ENCODE measurements around the gene GOLGA8O.
"Not testable (repeated sequence)": the region's sequence is repeated elsewhere in the genome, so short reads cannot be mapped to it uniquely, and the experiment has no call there.

GOLGA8O gene

GRCh38 chr15:32455534-32455933 is at the start of gene GOLGA8O:
TSS of gene GOLGA8O (minus strand) at chr15:32455634. CDS start at chr15:32455536, 98 bp downstream.
- DNase-seq: not testable (repeated sequence)

GRCh38 chr15:32504152-32504811 is 48.8 kb upstream of the GOLGA8O start:
- DNase-seq: not testable (repeated sequence)

- DNase-seq: not testable (repeated sequence)
Observed at GRCh38 chr15:32502946-32503345, 47.5 kb upstream of the GOLGA8O start.

GRCh38 chr15:32492768-32493167 is 37.3 kb upstream of the GOLGA8O start:
- not testable (repeated sequence) for DNase-seq

GRCh38 chr15:32486474-32486873 is 31.0 kb upstream of the GOLGA8O start:
- DNase-seq: not testable (repeated sequence)

GRCh38 chr15:32483377-32483776 is 27.9 kb upstream of the GOLGA8O start:
- DNase-seq: not testable (repeated sequence)

GRCh38 chr15:32481683-32482082 is 26.2 kb upstream of the GOLGA8O start:
- DNase-seq: not testable (repeated sequence)

- not testable (repeated sequence) for DNase-seq
Observed at GRCh38 chr15:32468076-32468475, 12.6 kb upstream of the GOLGA8O start.

GRCh38 chr15:32440445-32440977 is 14.9 kb downstream of the GOLGA8O start:
- DNase-seq: not testable (repeated sequence)

GRCh38 chr15:32434102-32434963 is 21.1 kb downstream of the GOLGA8O start:
- not testable (repeated sequence) for DNase-seq

GRCh38 chr15:32427635-32428034 is 27.8 kb downstream of the GOLGA8O start:
- DNase-seq: not testable (repeated sequence)

- DNase-seq: not testable (repeated sequence)
Observed at GRCh38 chr15:32426511-32426910, 28.9 kb downstream of the GOLGA8O start.

- DNase-seq: not testable (repeated sequence)
Observed at GRCh38 chr15:32407903-32408302, 47.5 kb downstream of the GOLGA8O start.

GRCh38 chr15:32403192-32403591 is 52.2 kb downstream of the GOLGA8O start, which contains the start of gene GOLGA8K:
TSS of gene GOLGA8K (minus strand) at chr15:32403292. CDS start at chr15:32403194, 98 bp downstream.
- DNase-seq: not testable (repeated sequence)

- not testable (repeated sequence) for DNase-seq
Observed at GRCh38 chr15:32396522-32396921, 58.9 kb downstream of the GOLGA8O start.
